Neural progenitor cell (in vitro differentiated cells): ENCODE results near the gene FBRSL1. TPM values are rescaled to one million over a fixed set of nuclear protein-coding genes. Genes with fewer than 3 reads are reported as not detected.
A peak's percentile ranks its signal among the peaks of the same experiment; 100 is the strongest.

ENCODE experiments used
- DNase-seq: peaks from one replicate; pipeline ENCODE4 v3.0.0-alpha.2; 2016; ENCODE audit warnings: low spot score
- H2AFZ ChIP-seq: fragments of 200-600 bp; sonication (generic); replicated peaks from 2 replicates; pipeline ENCODE4 v1.6.1; 2016; ENCODE audit warnings: antibody characterized with exemption
- H3F3A ChIP-seq: fragments of 200-600 bp; sonication (generic); 2 replicates; pipeline ENCODE4 v1.6.1; 2016; ENCODE audit warnings: antibody characterized with exemption, low read depth
- H3K27ac ChIP-seq: fragments of 200-600 bp; sonication (generic); 2 replicates; pipeline ENCODE4 v1.5.1; 2016; ENCODE audit warnings: mild to moderate bottlenecking
- H3K27me3 ChIP-seq: fragments of 200-600 bp; sonication (generic); 2 replicates; pipeline ENCODE4 v1.6.1; 2016; ENCODE audit warnings: mild to moderate bottlenecking, moderate library complexity
- H3K36me3 ChIP-seq: fragments of 200-600 bp; sonication (generic); 2 replicates; pipeline ENCODE4 v1.5.1; 2016
- H3K4me1 ChIP-seq: fragments of 200-600 bp; sonication (generic); 2 replicates; pipeline ENCODE4 v1.6.1; 2016; ENCODE audit warnings: mixed run types
- H3K4me2 ChIP-seq: fragments of 200-600 bp; sonication (generic); 2 replicates; pipeline ENCODE4 v1.6.1; 2016
- H3K4me3 ChIP-seq: fragments of 200-600 bp; sonication (generic); 2 replicates; pipeline ENCODE4 v1.5.1; 2016
- H3K79me2 ChIP-seq: fragments of 200-600 bp; sonication (generic); 2 replicates; pipeline ENCODE4 v1.6.1; 2016; ENCODE audit warnings: low read depth
- H3K9ac ChIP-seq: fragments of 200-600 bp; sonication (generic); 2 replicates; pipeline ENCODE4 v1.6.1; 2016
- H3K9me3 ChIP-seq: fragments of 200-600 bp; sonication (generic); 2 replicates; pipeline ENCODE4 v1.5.1; 2016; ENCODE audit warnings: low read depth
- H4K20me1 ChIP-seq: fragments of 200-600 bp; sonication (generic); 2 replicates; pipeline ENCODE4 v1.6.1; 2016; ENCODE audit warnings: low read depth
- H3K27ac Mint-ChIP-seq: 3 replicates; pipeline ENCODE4 v1.8.0; 2021; ENCODE audit warnings: mixed read lengths
- H3K27me3 Mint-ChIP-seq: 2 replicates; pipeline ENCODE4 v1.8.0; 2022; ENCODE audit warnings: low read depth, mild to moderate bottlenecking, inconsistent platforms, moderate library complexity, mixed read lengths; ENCODE audit not compliant: insufficient read depth
- H3K36me3 Mint-ChIP-seq: 3 replicates; pipeline ENCODE4 v1.8.0; 2021; ENCODE audit warnings: mixed read lengths
- H3K4me1 Mint-ChIP-seq: 3 replicates; pipeline ENCODE4 v1.8.0; 2021; ENCODE audit warnings: mixed read lengths
- H3K4me3 Mint-ChIP-seq: 3 replicates; pipeline ENCODE4 v1.8.0; 2021; ENCODE audit warnings: mild to moderate bottlenecking, moderate library complexity, mixed read lengths
- H3K9me3 Mint-ChIP-seq: 3 replicates; pipeline ENCODE4 v1.8.0; 2020; ENCODE audit warnings: mixed read lengths
- CTCF ChIP-seq: fragments of 200-600 bp; sonication (generic); IDR thresholded peaks from 2 replicates; pipeline ENCODE4 v1.5.1; 2017; ENCODE audit warnings: antibody characterized with exemption, mild to moderate bottlenecking
- EZH2 ChIP-seq: fragments of 200-600 bp; sonication (generic); IDR thresholded peaks from 2 replicates; pipeline ENCODE4 v1.6.1; 2017; ENCODE audit warnings: antibody characterized with exemption, mild to moderate bottlenecking, moderate library complexity
- EZH2phosphoT487 ChIP-seq: fragments of 200-600 bp; sonication (generic); IDR thresholded peaks from 2 replicates; pipeline ENCODE4 v1.6.1; 2017; ENCODE audit warnings: antibody characterized with exemption
- total RNA-seq: library from RNA; depleted of rRNA; stranded (reverse); fragments of >200 nt; gene quantifications from 2 replicates; pipeline ENCODE4 v1.2.3, GENCODE V29; 2015; ENCODE audit warnings: low replicate concordance

The FBRSL1 gene
- total RNA-seq, 1 donor from 2014 or later = 7.4 TPM

- no peak overlapping the region for H3K4me3 ChIP-seq
- H3K36me3 Mint-ChIP-seq = peaks cover 15% of the 10 kb centered on the region
Measured at GRCh38 chr12:132521712-132522292, 31.9 kb downstream of the FBRSL1 start.

GRCh38 chr12:132522592-132523380 lies 32.8 kb downstream of the FBRSL1 start:
- H3K4me2 ChIP-seq = no peak overlapping the region
- no peak overlapping the region for H3K27ac ChIP-seq
- Mint-ChIP-seq H3K27me3 (peaks cover 12% of the 10 kb centered on the region), H3K9me3 (peaks cover 13% of the 10 kb centered on the region), H3K27ac (no peak overlapping the region), H3K4me3 (no peak overlapping the region), H3K36me3 (peaks cover 13% of the 10 kb centered on the region), H3K4me1 (peaks cover 7% of the 10 kb centered on the region)
- no peaks in the 10 kb centered on the region for H3K27me3 ChIP-seq
- H3K4me1 ChIP-seq = peaks cover 10% of the 10 kb centered on the region
- DNase-seq = no peak
- H3K79me2 ChIP-seq = no peaks in the 10 kb centered on the region
- no peaks in the 10 kb centered on the region for H3F3A ChIP-seq
- H3K4me3 ChIP-seq = no peak overlapping the region
- H3K9ac ChIP-seq = no peak overlapping the region
- no peak overlapping the region for H2AFZ ChIP-seq
- TF ChIP-seq EZH2phosphoT487 (no peak), CTCF (no peak), EZH2 (no peak)
- no peaks in the 10 kb centered on the region for H3K9me3 ChIP-seq
- no peaks in the 10 kb centered on the region for H3K36me3 ChIP-seq
- peaks cover 33% of the 10 kb centered on the region for H4K20me1 ChIP-seq

More at GRCh38 chr12:132521712-132522292, 31.9 kb downstream of the FBRSL1 start:
- Histone ChIP-seq H2AFZ (no peak overlapping the region), H3F3A (no peaks in the 10 kb centered on the region), H3K36me3 (no peaks in the 10 kb centered on the region), H3K9ac (no peak overlapping the region), H4K20me1 (peaks cover 29% of the 10 kb centered on the region), H3K27me3 (no peaks in the 10 kb centered on the region), H3K4me1 (peaks cover 10% of the 10 kb centered on the region), H3K9me3 (no peaks in the 10 kb centered on the region), H3K4me2 (no peak overlapping the region), H3K79me2 (no peaks in the 10 kb centered on the region), H3K27ac (no peak overlapping the region)
- DNase-seq = no peak
- Mint-ChIP-seq H3K4me3 (no peak overlapping the region), H3K4me1 (peaks cover 7% of the 10 kb centered on the region), H3K27me3 (peaks cover 12% of the 10 kb centered on the region), H3K9me3 (peaks cover 13% of the 10 kb centered on the region), H3K27ac (no peak overlapping the region)
- TF ChIP-seq EZH2 (no peak), EZH2phosphoT487 (no peak), CTCF (no peak)

GRCh38 chr12:132523576-132524331 lies 33.8 kb downstream of the FBRSL1 start:
- Histone ChIP-seq H3K36me3 (no peaks in the 10 kb centered on the region), H4K20me1 (peaks cover 33% of the 10 kb centered on the region), H3K9ac (no peak overlapping the region), H2AFZ (no peak overlapping the region), H3K27ac (no peak overlapping the region), H3K9me3 (no peaks in the 10 kb centered on the region), H3K79me2 (no peaks in the 10 kb centered on the region), H3K4me2 (no peak overlapping the region), H3F3A (no peaks in the 10 kb centered on the region), H3K4me1 (peaks cover 10% of the 10 kb centered on the region), H3K4me3 (no peak overlapping the region), H3K27me3 (no peaks in the 10 kb centered on the region)
- Mint-ChIP-seq H3K36me3 (peaks cover 4% of the 10 kb centered on the region), H3K4me3 (no peak overlapping the region), H3K27me3 (peaks cover 5% of the 10 kb centered on the region), H3K27ac (no peak overlapping the region), H3K9me3 (peaks cover 4% of the 10 kb centered on the region), H3K4me1 (peaks cover 7% of the 10 kb centered on the region)
- DNase-seq = peak; percentile 75
- TF ChIP-seq EZH2phosphoT487 (no peak), CTCF (peak; percentile 85), EZH2 (no peak)
